Peyer's patch (tissue), 4 donors: ENCODE data around the gene SERPINA3.

Experiments
- CTCF ChIP-seq, 6 experiments: fragments of 450-650 bp in 4 of 6; fragments of 200-600 bp in 2 of 6; sonication (generic) in 1 of 6; IDR thresholded peaks; one replicate each; pipeline ENCODE4 v1.5.1; 2017 to 2019; ENCODE audit warnings: antibody characterized with exemption in 6 of 6, mild to moderate bottlenecking in 3 of 6, moderate library complexity in 1 of 6
- POLR2A ChIP-seq, 2 donors: fragments of 450-650 bp; IDR thresholded peaks; one replicate each; pipeline ENCODE4 v1.5.1; 2017; ENCODE audit warnings: antibody characterized with exemption in 2 of 2, mild to moderate bottlenecking in 2 of 2, moderate library complexity in 2 of 2

GRCh38 chr14:94597788-94598187 lies 14.4 kb upstream of the SERPINA3 start:
- TF ChIP-seq CTCF (IDR thresholded peaks at IDR 0.05) = no peak
- TF ChIP-seq POLR2A (IDR thresholded peaks at IDR 0.05) = no peak
